Globus pallidus (tissue), 1 donor: ENCODE measurements around the gene PDCD1LG2.
A peak's percentile ranks its signal among the peaks of the same experiment; 100 is the strongest.

ENCODE experiments used
- DNase-seq: peaks from one replicate; pipeline ENCODE4 v3.0.0-alpha.2; 2015; ENCODE audit warnings: low spot score

The PDCD1LG2 gene

GRCh38 chr9:5531101-5531882 lies 21.0 kb downstream of the PDCD1LG2 start:
- no peak for DNase-seq

GRCh38 chr9:5532306-5532705 lies 22.0 kb downstream of the PDCD1LG2 start:
- no peak for DNase-seq

GRCh38 chr9:5532790-5533189 lies 22.5 kb downstream of the PDCD1LG2 start:
- DNase-seq = no peak

- peak; percentile 29 for DNase-seq
These were observed 26.4 kb downstream of the PDCD1LG2 start for GRCh38 chr9:5536684-5537083.

GRCh38 chr9:5543875-5544702 lies 33.8 kb downstream of the PDCD1LG2 start:
- DNase-seq = no peak

GRCh38 chr9:5549658-5550650 lies 39.6 kb downstream of the PDCD1LG2 start:
- no peak for DNase-seq

- DNase-seq = no peak
These were observed 41.2 kb downstream of the PDCD1LG2 start for GRCh38 chr9:5551368-5552150.

- DNase-seq = no peak
These were observed 42.0 kb downstream of the PDCD1LG2 start for GRCh38 chr9:5552301-5552700.

GRCh38 chr9:5553211-5553610 lies 42.9 kb downstream of the PDCD1LG2 start:
- no peak for DNase-seq

GRCh38 chr9:5554254-5554653 lies 43.9 kb downstream of the PDCD1LG2 start:
- no peak for DNase-seq

- DNase-seq = no peak
These were observed 45.9 kb downstream of the PDCD1LG2 start for GRCh38 chr9:5556101-5556705.

GRCh38 chr9:5557606-5558587 lies 47.6 kb downstream of the PDCD1LG2 start:
- DNase-seq = peak; percentile 16

- no peak for DNase-seq
These were observed 49.3 kb downstream of the PDCD1LG2 start for GRCh38 chr9:5559659-5560058.

- peak; percentile 11 for DNase-seq
These were observed 50.2 kb downstream of the PDCD1LG2 start for GRCh38 chr9:5560443-5561100.

- DNase-seq = no peak
These were observed 51.6 kb downstream of the PDCD1LG2 start for GRCh38 chr9:5561828-5562488.

GRCh38 chr9:5562806-5563416 lies 52.6 kb downstream of the PDCD1LG2 start:
- DNase-seq = peak; percentile 7

- DNase-seq = no peak
These were observed 53.1 kb downstream of the PDCD1LG2 start for GRCh38 chr9:5563417-5563815.

- no peak for DNase-seq
These were observed 53.6 kb downstream of the PDCD1LG2 start for GRCh38 chr9:5563886-5564285.
